GM12864 (cell line): ENCODE data around the gene SDHAF4.
"Not testable (repeated sequence)": the region's sequence is repeated elsewhere in the genome, so short reads cannot be mapped to it uniquely, and the experiment has no call there.

Experiments used
- DNase-seq: peaks from one replicate; pipeline ENCODE4 v3.0.0-alpha.2; 2011; ENCODE audit warnings: low read depth
- H3K4me3 ChIP-seq: 2 replicates; pipeline ENCODE4 v1.5.1; 2011; ENCODE audit warnings: mild to moderate bottlenecking, low read depth, low read length, control low read depth
- CTCF ChIP-seq: IDR thresholded peaks from 2 replicates; pipeline ENCODE4 v1.5.1; 2011; ENCODE audit warnings: low read depth, mild to moderate bottlenecking, moderate library complexity, low read length, control low read depth, inconsistent platforms; ENCODE audit errors: missing control alignments

Gene SDHAF4

GRCh38 chr6:70590400-70590799 is 23.7 kb downstream of the SDHAF4 start:
- H3K4me3 ChIP-seq, result no peak overlapping the region
- DNase-seq, result no peak
- no peak for TF ChIP-seq CTCF

GRCh38 chr6:70592391-70593117 is 25.8 kb downstream of the SDHAF4 start:
- no peak for DNase-seq
- no peak for TF ChIP-seq CTCF
- H3K4me3 ChIP-seq, result no peak overlapping the region

GRCh38 chr6:70593118-70593486 is 26.4 kb downstream of the SDHAF4 start:
- DNase-seq, result no peak
- H3K4me3 ChIP-seq, result no peak overlapping the region
- no peak for TF ChIP-seq CTCF

GRCh38 chr6:70599187-70599586 is 32.5 kb downstream of the SDHAF4 start:
- no peak for TF ChIP-seq CTCF
- no peak overlapping the region for H3K4me3 ChIP-seq
- DNase-seq, result no peak

GRCh38 chr6:70601014-70601413 is 34.3 kb downstream of the SDHAF4 start:
- no peak for TF ChIP-seq CTCF
- H3K4me3 ChIP-seq, result no peak overlapping the region
- DNase-seq, result no peak

GRCh38 chr6:70604254-70604653 is 37.5 kb downstream of the SDHAF4 start:
- no peak for TF ChIP-seq CTCF

GRCh38 chr6:70607371-70607770 is 40.6 kb downstream of the SDHAF4 start:
- DNase-seq, H3K4me3 ChIP-seq: not testable (repeated sequence)

More at GRCh38 chr6:70604254-70604653, 37.5 kb downstream of the SDHAF4 start:
- no peak overlapping the region for H3K4me3 ChIP-seq
- DNase-seq, result no peak

- H3K4me3 ChIP-seq, DNase-seq: not testable (repeated sequence)
These were observed 42.5 kb downstream of the SDHAF4 start for GRCh38 chr6:70609181-70609580.
